HG02642 (cell line): Measurements from ENCODE around the gene MYOM3.
"Not testable (repeated sequence)": the region's sequence is repeated elsewhere in the genome, so short reads cannot be mapped to it uniquely, and the experiment has no call there.

Experiments used
- ATAC-seq: cut with Tn5 transposase; IDR thresholded peaks from one replicate; pipeline ENCODE4 v1.9.1; 2021; ENCODE audit warnings: mild to moderate bottlenecking; ENCODE audit not compliant: unreplicated experiment, poor library complexity

Gene MYOM3

DNA sequence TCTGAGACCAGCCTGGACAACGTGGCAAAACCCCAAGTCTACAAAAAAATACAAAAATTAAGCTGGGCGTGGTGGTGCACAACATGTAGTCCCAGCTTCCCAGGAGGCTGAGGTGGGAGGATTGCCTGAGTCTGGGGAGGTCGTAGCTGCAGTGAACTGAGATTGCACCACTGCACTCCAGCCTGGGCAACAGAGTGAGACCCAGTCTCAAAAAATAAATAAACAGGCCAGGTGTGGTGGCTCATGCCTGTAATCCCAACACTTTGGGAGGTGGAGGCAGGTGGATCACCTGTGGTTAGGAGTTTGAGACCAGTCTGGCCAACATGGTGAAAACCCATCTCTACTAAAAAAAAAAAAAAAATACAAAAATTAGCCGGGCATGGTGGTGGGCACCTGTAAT is 63.0 kb downstream of the MYOM3 start:
- not testable (repeated sequence) for ATAC-seq

DNA sequence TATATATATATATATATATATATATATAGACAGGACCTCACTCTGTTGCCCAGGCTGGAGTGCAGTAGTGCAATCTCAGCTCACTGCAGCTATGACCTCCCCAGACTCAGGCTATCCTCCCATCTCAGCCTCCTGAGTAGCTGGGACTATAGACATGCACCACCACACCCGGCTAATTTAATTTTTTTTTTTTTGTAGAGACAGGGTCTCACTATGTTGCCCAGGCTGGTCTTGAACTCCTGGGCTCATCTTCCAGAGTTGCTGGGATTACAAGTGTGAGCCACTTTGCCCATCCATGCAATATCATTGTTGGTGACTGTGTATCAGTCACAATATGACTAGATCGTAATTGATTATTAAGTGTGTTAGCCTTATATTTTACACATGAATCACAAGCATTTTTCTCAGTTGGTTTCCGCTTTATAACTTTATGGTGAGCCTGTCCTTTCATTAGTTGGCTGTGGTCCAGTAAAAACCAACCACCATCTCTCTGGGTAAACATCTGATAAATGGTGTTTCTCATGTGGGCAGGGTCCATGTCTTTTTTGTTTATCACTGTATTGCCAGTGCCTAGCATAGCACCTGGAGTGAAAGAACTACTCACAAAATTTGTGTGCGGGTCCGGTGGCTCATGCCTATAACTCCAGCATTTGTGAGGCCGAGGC is 63.6 kb downstream of the MYOM3 start:
- no peak for ATAC-seq

DNA sequence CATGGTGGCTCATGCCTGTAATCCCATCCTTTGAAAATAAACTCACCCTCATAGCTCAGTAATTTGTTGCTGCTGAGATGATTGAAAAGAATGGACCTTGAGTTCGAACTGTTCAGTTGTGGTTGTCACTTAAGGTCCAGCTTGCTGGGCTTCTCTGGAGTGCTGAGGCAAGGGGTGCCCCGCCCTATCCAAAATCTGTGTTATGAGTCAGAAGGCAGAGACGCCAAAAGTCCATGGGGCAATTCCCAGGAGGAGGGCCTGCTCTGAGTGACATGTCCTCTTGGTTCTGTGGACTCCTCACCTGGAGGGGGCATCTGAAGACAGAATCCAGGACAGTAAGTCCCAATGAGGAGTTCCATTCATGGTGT is 64.8 kb downstream of the MYOM3 start:
- ATAC-seq = no peak

DNA sequence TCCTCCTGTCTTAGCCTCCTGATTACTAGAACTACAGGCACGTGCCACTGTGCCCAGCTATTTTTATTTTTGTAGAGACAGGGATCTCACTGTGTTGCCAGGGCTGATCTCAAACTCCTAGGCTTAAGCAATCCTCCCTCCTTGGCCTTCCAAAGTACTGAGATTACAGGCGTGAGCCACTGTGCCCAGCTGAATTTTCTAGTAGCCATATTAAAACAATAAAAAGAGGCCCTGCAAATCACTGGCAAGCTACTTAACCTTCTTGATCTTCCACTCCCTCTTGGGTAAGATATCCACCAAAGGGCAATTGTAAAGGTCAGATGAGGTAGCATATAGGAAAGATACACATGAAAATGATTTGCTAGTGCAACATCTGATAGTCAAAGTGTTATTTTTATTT is 66.2 kb downstream of the MYOM3 start:
- no peak for ATAC-seq

DNA sequence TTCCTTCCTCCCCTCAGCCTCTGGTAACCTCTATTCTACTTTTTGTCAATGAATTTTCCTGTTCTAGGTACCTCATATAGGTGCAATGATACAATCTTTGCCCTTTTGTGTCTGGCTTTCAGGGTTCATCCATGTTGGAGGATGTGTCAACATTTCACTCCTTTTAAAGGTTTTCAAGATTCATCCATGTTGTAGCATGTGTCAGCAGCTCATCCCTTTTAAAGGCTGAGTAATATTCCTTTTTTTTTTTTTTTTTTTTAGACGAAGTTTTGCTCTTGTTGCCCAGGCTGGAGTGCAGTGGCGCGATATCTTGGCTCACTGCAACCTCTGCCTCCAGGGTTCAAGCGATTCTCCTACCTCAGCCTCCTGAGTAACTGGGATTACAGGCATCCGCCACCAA is 67.3 kb downstream of the MYOM3 start:
- ATAC-seq = not testable (repeated sequence)

DNA sequence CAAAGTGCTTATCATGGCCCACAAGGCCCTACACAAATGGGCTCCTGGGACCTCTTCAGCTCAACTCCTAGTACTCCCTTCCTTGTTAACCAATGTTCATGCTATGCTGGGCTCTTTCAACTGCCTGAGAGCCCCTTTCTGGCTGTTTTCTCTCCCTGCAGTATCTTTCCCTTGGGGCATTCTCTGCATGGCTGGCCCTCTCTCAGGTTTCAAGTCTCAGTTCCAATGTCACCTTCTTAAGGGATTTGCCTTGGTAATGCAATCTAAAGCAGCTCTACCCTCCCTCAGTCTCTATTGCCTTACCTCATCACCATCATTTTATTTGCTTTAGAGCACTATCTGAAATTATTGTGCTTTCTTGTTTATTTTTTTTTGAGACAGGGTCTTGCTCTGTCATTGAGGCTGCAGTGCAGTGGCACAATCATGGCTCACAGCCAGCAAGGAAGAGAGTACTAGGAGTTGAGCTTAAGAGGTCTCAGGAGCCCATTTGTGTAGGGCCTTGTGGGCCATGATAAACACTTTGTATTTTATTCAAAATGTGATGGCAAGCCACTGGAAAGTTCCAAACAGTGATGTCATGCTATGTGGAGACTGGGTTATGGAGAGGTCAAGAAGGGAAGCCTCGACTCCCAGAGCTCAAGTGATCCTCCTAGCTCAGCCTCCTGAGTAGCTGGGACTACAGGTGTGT is 68.4 kb downstream of the MYOM3 start:
- ATAC-seq = no peak

DNA sequence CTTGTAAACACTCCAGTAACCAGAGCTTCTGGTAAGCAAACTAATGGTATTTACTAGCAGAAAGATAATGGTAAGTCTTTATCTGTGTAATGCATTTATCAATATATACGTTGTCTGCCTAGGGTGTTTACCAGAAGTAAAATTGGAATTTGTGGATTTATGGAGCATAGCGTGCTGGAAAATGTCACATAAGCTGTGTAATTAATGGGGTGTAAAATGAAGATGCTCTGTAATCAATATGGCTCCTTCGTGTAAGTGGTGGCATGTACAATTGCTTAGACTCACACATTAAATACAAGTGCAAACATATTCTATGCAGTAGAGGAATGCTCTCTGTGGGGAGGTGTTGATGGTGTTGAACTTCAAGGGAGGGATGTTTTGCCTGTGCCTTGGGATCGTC is 69.6 kb downstream of the MYOM3 start:
- no peak for ATAC-seq

DNA sequence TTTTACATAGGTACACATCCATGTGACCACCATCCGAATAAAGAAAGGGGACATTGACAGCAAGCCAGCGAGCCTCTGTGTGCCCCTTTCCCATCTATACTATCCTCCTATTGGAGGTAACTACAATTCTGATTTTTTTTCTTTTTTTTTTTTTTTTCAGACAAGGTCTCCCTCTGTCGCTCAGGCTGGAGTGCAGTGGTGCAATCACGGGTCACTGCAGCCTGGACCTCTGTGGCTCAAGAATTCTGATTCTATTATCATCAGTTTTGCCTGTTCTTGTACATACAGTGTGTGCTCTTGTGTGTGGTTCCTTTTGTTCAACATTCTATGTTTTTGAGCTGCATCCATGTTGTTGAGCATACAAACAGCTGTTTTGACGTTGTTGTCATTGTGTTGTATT is 75.8 kb downstream of the MYOM3 start:
- no peak for ATAC-seq

DNA sequence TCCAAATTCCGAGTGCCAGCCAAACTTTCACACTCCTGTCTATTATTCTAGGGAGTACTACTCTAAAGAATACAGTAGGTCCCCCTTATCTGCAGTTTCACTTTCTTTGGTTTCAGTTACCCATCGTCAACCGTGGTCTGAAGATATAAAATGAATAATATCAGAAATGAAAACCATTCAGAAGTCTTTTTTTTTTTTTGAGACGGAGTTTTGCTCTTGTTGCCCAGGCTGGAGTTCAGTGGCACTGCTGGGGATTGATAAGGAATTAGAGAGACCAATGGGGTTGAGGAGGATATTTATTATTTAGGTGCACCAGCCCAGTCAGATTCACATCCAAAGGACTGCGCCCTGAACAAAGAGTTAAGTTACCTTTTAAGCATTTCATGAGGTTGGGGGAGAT is 79.0 kb downstream of the MYOM3 start:
- no peak for ATAC-seq

DNA sequence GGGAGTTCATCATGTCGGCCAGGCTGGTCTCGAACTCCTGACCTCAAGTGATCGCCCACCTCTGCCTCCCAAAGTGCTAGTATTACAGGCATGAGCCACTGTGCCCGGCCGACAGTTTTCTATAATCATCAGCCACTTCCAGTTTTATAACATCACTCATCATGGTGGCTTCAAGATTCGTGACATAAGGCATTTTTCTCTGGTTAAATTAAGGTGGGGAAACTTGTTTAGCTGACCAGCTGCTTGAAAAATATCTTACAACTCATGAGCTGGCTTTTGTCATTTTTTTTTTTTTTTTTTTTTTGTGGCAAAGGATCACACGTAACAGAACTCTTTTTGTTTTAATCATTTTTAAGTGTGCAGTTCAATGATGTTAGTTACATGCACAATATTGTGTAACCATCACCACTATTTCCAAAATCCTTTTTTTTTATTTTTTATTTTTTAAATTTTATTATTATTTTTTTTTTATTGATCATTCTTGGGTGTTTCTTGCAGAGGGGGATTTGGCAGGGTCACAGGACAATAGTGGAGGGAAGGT is 80.9 kb downstream of the MYOM3 start:
- ATAC-seq = not testable (repeated sequence)

DNA sequence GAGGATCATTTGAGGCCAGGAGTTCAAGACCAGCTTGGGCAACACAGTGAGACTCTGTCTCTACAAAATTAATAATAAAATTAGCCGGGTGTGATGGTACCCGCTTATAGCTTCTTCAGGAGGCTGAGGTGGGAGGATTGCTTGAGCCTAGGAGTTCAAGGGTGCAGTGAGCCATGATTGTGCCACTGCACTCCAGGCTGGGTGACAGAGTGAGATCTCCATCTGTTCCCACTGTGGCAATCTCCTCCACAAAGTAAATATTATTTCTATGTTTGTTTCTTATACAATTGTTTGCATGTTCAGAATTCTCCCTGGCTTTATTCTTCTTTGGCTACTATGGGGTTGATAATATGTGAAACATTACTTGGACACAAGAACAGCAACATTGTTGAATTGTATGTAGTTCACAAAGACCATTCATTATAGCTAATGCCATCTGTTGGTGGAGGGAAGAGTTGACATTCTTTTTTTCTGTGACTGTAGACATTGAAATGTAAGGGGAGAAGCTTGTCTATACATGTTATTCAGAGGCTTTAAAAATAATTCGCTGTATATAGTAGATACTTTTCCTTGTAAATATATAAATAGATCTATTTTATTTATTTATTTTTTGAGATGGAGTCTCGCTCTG is 84.0 kb downstream of the MYOM3 start:
- ATAC-seq = no peak

DNA sequence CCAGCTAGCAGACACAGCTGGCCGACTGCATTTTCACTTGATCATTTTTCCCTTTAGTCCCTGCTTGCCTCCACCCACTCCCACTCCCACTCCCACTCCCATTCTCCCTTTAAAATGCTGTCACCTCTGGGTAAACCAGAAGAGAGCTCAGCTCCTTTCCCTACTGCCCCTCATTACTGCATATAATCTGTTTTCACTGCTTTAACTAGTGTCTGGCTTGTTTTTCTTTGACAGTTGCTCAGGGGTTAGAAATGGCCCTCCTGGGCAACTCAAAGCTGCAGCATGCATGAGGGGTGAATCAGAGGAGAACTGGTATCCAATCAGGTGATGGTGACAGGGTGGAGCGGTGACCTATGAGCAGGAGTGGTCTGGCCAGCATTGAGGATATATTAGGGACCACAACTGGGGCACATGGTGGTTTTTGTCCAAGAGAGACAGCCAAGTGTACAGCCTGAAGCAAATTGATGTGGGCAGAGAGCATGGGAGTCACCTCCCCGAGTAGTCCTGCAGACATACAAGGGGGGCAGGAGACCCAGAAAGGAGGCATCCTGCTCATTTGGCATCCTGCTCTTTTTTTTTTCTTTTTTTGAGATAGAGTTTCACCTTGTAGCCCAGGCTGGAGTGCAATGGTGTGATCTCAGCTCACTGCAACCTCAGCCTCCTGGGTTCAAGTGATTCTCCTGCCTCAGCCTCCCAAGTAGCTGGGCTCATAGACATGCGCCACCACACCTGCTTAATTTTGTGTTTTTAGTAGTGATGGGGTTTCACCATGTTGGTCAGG is 89.2 kb downstream of the MYOM3 start:
- ATAC-seq = no peak

DNA sequence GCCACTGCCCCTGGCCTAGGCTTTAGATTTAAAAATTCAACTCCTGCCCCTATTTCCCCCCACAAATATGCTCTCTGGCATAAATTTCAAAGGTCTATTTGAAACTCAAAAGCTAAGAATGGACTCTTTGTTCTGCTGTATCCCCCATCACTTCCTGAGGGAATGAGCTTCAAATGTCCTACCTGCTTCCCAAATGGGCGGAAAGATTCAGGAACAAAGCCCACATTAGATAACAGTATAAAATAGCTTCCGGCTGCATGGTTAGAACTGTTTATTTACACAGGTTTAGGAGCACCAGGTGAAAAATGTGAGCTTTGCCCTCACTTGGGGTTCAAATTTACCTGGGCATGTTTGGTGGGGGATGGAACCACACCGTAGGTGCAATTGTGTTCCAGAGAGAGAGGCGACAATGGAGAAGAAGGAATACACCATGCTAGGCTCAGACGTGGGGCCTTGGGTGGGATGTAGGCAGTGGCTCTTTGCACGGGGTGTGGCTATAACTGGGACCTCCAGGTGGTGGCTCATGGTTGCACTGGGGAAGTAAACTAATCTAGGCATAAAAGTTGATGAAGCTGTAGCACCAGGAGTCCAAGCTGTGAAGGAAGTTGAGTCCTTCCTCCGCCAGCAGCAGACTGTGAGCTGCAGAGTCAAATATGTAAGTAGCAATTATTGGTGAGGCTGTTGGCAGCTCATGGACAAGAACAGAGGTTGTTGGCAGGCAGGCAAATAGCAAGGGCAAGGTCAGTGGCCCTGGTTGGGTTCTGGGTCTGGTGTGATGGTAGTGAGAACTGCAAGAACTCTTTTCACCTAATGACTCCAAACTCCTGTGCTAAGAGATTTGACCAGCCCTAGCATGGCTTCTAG is 90.3 kb downstream of the MYOM3 start:
- no peak for ATAC-seq

DNA sequence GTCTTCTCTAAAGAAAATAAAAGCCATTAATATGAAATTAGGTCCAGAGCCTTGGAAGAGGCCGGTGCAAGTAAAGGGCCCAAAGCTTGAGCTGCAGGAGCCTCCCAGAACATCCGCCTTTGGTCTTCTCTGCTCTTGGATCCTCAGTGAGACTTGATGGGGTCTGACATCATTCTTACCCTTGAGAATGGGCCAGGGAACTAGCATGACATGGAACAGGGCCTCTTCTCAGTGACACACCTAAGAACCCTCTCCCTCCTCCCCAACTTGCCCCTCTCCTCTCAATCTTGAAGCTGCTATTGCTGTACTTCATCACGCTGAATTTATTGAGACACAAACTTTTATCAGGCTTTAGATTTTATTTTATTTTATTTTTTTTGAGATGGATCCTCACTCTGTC is 91.5 kb downstream of the MYOM3 start:
- no peak for ATAC-seq

DNA sequence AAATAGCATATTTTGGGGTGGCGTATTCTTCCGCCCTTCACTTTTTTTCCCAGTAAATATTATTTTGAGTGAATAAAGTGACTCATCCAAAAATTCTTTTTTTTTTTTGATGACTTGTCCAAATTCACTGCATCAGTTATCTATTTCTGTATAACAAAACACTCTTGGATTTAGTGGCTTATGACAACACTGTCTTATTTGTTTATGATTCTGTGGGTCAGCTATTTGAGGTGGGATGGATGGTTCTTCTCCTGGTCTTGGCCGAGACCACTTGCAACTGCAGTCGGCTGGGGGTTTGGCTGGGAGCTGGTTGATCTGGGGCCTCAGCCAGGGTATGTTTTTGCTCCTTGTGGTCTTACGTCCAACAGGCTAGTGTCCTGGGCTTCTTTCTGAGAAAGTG is 91.9 kb downstream of the MYOM3 start:
- no peak for ATAC-seq

DNA sequence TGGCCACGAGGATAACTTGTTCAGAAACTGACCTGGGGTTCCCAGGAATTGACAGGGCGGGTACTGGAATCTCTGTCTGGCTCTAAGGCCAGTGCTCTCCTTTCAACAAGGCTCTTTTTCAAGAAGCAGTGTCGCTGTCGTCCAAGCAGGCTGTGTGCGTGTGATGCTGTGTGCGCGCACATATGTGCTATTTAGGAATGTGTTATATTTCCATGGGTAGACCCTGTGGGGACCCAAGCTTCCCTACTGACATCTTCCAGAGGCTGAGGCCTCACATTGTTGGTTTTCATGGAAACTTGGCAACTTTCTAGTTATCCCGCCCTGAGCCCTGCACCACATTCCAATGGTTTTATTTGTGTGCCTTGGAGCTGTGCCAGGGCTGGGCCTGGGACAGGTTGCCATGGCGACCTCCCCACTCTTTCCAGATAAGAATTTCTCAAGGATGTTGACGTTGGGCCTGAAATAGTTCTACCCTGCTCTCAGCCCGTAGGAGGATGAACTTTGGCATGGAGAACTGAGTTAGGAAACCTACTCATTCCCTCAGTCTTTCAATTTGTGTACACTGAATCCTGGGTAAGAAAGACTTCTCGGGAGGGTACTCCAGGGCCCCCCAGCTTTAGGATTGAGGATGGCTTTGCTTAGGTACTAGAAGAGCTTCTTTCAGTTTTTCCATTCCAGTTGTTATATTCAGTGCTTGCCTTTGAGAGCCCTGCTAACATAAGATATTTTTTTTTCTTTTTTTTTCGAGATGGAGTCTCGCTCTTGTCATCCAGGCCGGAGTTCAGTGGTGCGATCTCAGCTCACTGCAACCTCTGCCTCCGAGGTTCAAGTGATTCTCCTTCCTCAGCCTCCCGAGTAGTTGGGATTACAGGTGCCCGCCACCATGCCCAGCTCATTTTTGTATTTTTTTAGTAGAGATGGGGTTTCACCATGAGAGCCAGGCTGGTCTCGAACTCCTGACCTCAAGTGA is 93.0 kb downstream of the MYOM3 start:
- ATAC-seq = no peak

DNA sequence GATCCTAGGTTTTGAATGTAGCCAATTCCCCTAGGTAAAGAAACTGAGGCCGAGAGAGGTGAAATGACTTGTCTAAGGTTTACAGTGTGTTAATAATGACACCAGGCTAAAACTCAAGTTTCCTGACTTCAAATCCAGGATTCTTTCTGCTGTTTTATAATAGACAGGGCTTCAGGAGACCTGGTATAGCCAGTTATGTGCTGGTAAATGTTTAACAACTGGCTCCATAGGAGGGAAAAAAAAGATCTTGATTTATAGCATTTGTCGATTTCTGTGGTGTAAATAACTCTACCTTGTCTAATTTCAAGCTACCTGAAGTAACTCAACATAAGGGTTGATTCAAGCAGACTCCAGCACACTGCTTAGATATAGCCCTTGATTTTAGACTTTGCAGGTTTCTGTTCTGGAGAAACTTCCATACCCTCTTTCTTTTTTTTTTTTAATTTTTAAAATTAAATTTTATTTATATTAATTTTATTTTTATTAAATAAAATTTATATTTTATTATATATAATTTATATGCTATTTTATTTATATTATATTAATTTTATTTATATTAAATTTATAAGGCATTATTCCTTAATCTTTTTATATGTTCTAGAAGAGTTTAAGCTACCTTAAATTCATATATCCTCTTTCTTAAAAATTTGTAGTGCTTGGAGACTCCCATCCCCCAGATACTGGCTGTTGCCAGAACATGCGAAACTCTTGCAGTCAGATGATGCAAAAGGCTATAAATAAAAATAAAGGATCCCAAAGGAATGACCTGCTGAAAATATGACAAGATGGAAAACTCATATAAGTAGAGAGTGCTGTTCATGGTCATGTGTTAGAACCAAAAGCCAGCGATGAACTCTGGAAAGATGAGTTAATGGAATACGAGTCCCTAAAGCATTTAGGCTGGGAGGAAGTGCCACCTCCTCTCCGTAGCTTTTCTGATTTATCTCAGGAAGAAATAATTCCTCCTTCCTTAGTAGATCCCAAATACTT is 96.4 kb downstream of the MYOM3 start:
- ATAC-seq = no peak

DNA sequence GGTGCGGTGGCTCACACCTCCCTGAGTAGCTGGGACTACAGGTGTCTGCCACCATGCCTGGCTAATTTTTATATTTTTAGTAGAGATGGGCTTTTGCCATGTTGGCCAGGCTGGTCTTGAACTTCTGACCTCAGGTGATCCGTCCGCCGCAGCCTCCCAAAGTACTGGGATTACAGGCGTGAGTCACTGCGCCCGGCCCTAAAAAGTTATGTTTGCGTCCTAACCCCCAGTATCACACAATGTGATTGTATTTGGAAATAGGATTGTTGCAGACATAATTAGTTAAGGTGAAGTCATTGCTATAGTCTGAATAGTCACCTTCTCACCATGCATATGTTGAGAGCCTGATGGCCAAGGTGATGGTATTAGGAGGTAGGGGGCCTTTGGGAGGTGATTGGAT is 99.1 kb downstream of the MYOM3 start:
- ATAC-seq = not testable (repeated sequence)
